Neuronal stem cell (in vitro differentiated cells): Measurements from ENCODE around the gene LTC4S.

Source experiments
- DNase-seq: peaks from one replicate; pipeline ENCODE4 v3.0.0-alpha.2; 2013; ENCODE audit warnings: low spot score
- H2AFZ ChIP-seq: one replicate; pipeline ENCODE4 v1.6.1; 2013; ENCODE audit warnings: mild to moderate bottlenecking, low read length, inconsistent platforms
- H2AK5ac ChIP-seq: 2 replicates; pipeline ENCODE4 v1.6.1; 2013; ENCODE audit warnings: low read depth, mild to moderate bottlenecking, inconsistent platforms, low read length, moderate library complexity, mixed read lengths
- H2BK120ac ChIP-seq: 2 replicates; pipeline ENCODE4 v1.6.1; 2013; ENCODE audit warnings: low read depth, mild to moderate bottlenecking, inconsistent platforms, low read length, moderate library complexity, mixed read lengths
- H2BK12ac ChIP-seq: one replicate; pipeline ENCODE4 v1.6.1; 2013; ENCODE audit warnings: low read length, inconsistent platforms
- H2BK15ac ChIP-seq: 2 replicates; pipeline ENCODE4 v1.6.1; 2013; ENCODE audit warnings: mild to moderate bottlenecking, low read length, inconsistent platforms, mixed read lengths
- H2BK5ac ChIP-seq: one replicate; pipeline ENCODE4 v1.6.1; 2013; ENCODE audit warnings: inconsistent platforms, mild to moderate bottlenecking, low read length, moderate library complexity
- H3K14ac ChIP-seq: one replicate; pipeline ENCODE4 v1.6.1; 2013; ENCODE audit warnings: low read length, inconsistent platforms
- H3K18ac ChIP-seq: 2 replicates; pipeline ENCODE4 v1.6.1; 2013; ENCODE audit warnings: low read length, inconsistent platforms
- H3K23ac ChIP-seq: 2 replicates; pipeline ENCODE4 v1.6.1; 2013; ENCODE audit warnings: low read depth, mild to moderate bottlenecking, mixed read lengths, low read length, inconsistent platforms; ENCODE audit not compliant: poor library complexity
- H3K27ac ChIP-seq: replicated peaks from 3 replicates; pipeline ENCODE4 v1.5.1; 2013; ENCODE audit warnings: low read length, inconsistent platforms
- H3K27me3 ChIP-seq, 3 experiments: 2 replicates each; pipeline ENCODE4 v1.6.1; 2013; ENCODE audit warnings: low read length in 3 of 3, mild to moderate bottlenecking in 2 of 3, inconsistent platforms in 1 of 3, low read depth in 1 of 3, mixed read lengths in 1 of 3, moderate library complexity in 1 of 3; ENCODE audit not compliant: control insufficient read depth in 3 of 3, insufficient read depth in 3 of 3
- H3K36me3 ChIP-seq, 2 donors: replicated peaks in 1 of 2; 2 replicates each; pipeline ENCODE4 v1.6.1; 2013; ENCODE audit warnings: low read length in 2 of 2; ENCODE audit not compliant: control insufficient read depth in 2 of 2, insufficient read depth in 2 of 2
- H3K4ac ChIP-seq: 2 replicates; pipeline ENCODE4 v1.6.1; 2013; ENCODE audit warnings: inconsistent platforms, mild to moderate bottlenecking, low read length, moderate library complexity
- H3K4me1 ChIP-seq, 2 donors: 1 replicate in 1 of 2; 2 replicates in 1 of 2; pipeline ENCODE4 v1.6.1; 2013; ENCODE audit warnings: low read length in 2 of 2, low read depth in 1 of 2; ENCODE audit not compliant: control insufficient read depth in 2 of 2, insufficient read depth in 1 of 2
- H3K4me2 ChIP-seq: one replicate; pipeline ENCODE4 v1.6.1; 2013; ENCODE audit warnings: mild to moderate bottlenecking, low read length, inconsistent platforms; ENCODE audit not compliant: insufficient read depth, poor library complexity, severe bottlenecking
- H3K4me3 ChIP-seq, 2 donors: 2 replicates each; pipeline ENCODE4 v1.5.1; 2013; ENCODE audit warnings: low read length in 2 of 2, mild to moderate bottlenecking in 2 of 2, inconsistent platforms in 1 of 2, moderate library complexity in 1 of 2
- H3K79me1 ChIP-seq: one replicate; pipeline ENCODE4 v1.6.1; 2013; ENCODE audit warnings: low read depth, mild to moderate bottlenecking, inconsistent platforms, low read length, moderate library complexity
- H3K9ac ChIP-seq: one replicate; pipeline ENCODE4 v1.6.1; 2013; ENCODE audit warnings: mild to moderate bottlenecking, low read depth, low read length, inconsistent platforms; ENCODE audit not compliant: poor library complexity
- H3K9me3 ChIP-seq, 2 donors: replicated peaks in 1 of 2; 2 replicates each; pipeline versions ENCODE3 to v1.6.1; 2013; ENCODE audit warnings: low read length in 2 of 2, mild to moderate bottlenecking in 2 of 2, inconsistent platforms in 1 of 2, low read depth in 1 of 2, mixed read lengths in 1 of 2, moderate library complexity in 1 of 2; ENCODE audit not compliant: control insufficient read depth in 2 of 2, insufficient read depth in 1 of 2
- H4K8ac ChIP-seq: one replicate; pipeline ENCODE4 v1.6.1; 2013; ENCODE audit warnings: low read depth, mild to moderate bottlenecking, inconsistent platforms, low read length, moderate library complexity
- H4K91ac ChIP-seq: one replicate; pipeline ENCODE4 v1.6.1; 2013; ENCODE audit warnings: low read length, low read depth, mild to moderate bottlenecking, inconsistent platforms; ENCODE audit not compliant: poor library complexity
- WGBS, 2 donors: extraction: QIAGEN DNeasy Blood & Tissue Kit; methylation state at CpG; one replicate each; pipeline ENCODE4 v1.1.7; 2013; ENCODE audit warnings: missing lambda C conversion rate in 2 of 2, mixed read lengths in 1 of 2; ENCODE audit not compliant: insufficient read length in 2 of 2, insufficient replicate concordance in 1 of 2; ENCODE audit errors: extremely low coverage in 2 of 2; 5-methylcytosine and 5-hydroxymethylcytosine counted together

Gene LTC4S

GRCh38 chr5:179816401-179816795, 22.6 kb downstream of the LTC4S start:
- H3K14ac ChIP-seq, result peak overlapping the region; percentile 97
- no peak for DNase-seq
- no peak overlapping the region for H4K91ac ChIP-seq
- H2BK15ac ChIP-seq, result no peak overlapping the region
- peaks cover 9% of the 10 kb centered on the region for H3K79me1 ChIP-seq
- H3K36me3 ChIP-seq, result peaks cover 11 to 43% of the 10 kb centered on the region in 2 donors
- H3K4ac ChIP-seq, result no peak overlapping the region
- peak overlapping the region; percentile 84 for H3K9ac ChIP-seq
- peak overlapping the region in 1 of 2 donors; percentile 76 for H3K4me3 ChIP-seq
- H2BK120ac ChIP-seq, result no peak overlapping the region
- no peak overlapping the region for H2BK5ac ChIP-seq
- peak overlapping the region; percentile 96 for H2AK5ac ChIP-seq
- H4K8ac ChIP-seq, result peak overlapping the region; percentile 82
- WGBS, 2 donors, result no CpG with 5 or more reads among the region's 23 CpGs
- peak overlapping the region; percentile 80 for H3K4me2 ChIP-seq
- peaks cover 0 to 2% of the 10 kb centered on the region in 2 donors for H3K9me3 ChIP-seq
- peak overlapping the region; percentile 20 for H3K23ac ChIP-seq
- peak overlapping the region; percentile 97 for H3K18ac ChIP-seq
- peak overlapping the region; percentile 41 for H2BK12ac ChIP-seq
- no peak overlapping the region for H3K27ac ChIP-seq
- H2AFZ ChIP-seq, result no peak overlapping the region
- H3K27me3 ChIP-seq, result peaks cover 0 to 4% (median 0%) of the 10 kb centered on the region in 3 experiments
- H3K4me1 ChIP-seq, result peaks cover 21 to 25% of the 10 kb centered on the region in 2 donors

- peak overlapping the region; percentile 2 for H2BK15ac ChIP-seq
- H3K4me2 ChIP-seq, result peak overlapping the region; percentile 80
- H3K9me3 ChIP-seq, result peaks cover 0 to 2% of the 10 kb centered on the region in 2 donors
- H3K4me1 ChIP-seq, result peaks cover 22 to 27% of the 10 kb centered on the region in 2 donors
- peak overlapping the region in 1 of 2 donors; percentile 76 for H3K4me3 ChIP-seq
- peak overlapping the region; percentile 96 for H2AK5ac ChIP-seq
- peak overlapping the region; percentile 86 for H3K9ac ChIP-seq
- H3K79me1 ChIP-seq, result peaks cover 11% of the 10 kb centered on the region
- no peak overlapping the region for H3K4ac ChIP-seq
- H3K23ac ChIP-seq, result peak overlapping the region; percentile 83
- peak overlapping the region; percentile 82 for H4K8ac ChIP-seq
- H4K91ac ChIP-seq, result no peak overlapping the region
- no peak for DNase-seq
- no CpG with 5 or more reads among the region's 72 CpGs for WGBS, 2 donors
- H3K27ac ChIP-seq, result no peak overlapping the region
- H3K14ac ChIP-seq, result peak overlapping the region; percentile 97
- H3K27me3 ChIP-seq, result peaks cover 0 to 4% (median 0%) of the 10 kb centered on the region in 3 experiments
- H2BK120ac ChIP-seq, result no peak overlapping the region
- peak overlapping the region; percentile 41 for H2BK12ac ChIP-seq
- no peak overlapping the region for H2BK5ac ChIP-seq
- no peak overlapping the region for H2AFZ ChIP-seq
- peak overlapping the region; percentile 97 for H3K18ac ChIP-seq
- peaks cover 11 to 40% of the 10 kb centered on the region in 2 donors for H3K36me3 ChIP-seq
Measured at GRCh38 chr5:179816796-179817469, 23.1 kb downstream of the LTC4S start.

GRCh38 chr5:179817470-179817840, 23.7 kb downstream of the LTC4S start:
- H3K9me3 ChIP-seq, result peaks cover 0 to 2% of the 10 kb centered on the region in 2 donors
- peak overlapping the region; percentile 2 for H2BK15ac ChIP-seq
- H2AFZ ChIP-seq, result no peak overlapping the region
- H2BK12ac ChIP-seq, result no peak overlapping the region
- no peak overlapping the region for H3K27ac ChIP-seq
- DNase-seq, result no peak
- H3K4me1 ChIP-seq, result peaks cover 23 to 30% of the 10 kb centered on the region in 2 donors
- no peak overlapping the region for H2BK5ac ChIP-seq
- no peak overlapping the region for H3K4me3 ChIP-seq
- peak overlapping the region; percentile 96 for H2AK5ac ChIP-seq
- H3K79me1 ChIP-seq, result peaks cover 13% of the 10 kb centered on the region
- H4K91ac ChIP-seq, result no peak overlapping the region
- H3K27me3 ChIP-seq, result peaks cover 0 to 4% (median 0%) of the 10 kb centered on the region in 3 experiments
- H3K14ac ChIP-seq, result peak overlapping the region; percentile 97
- peaks cover 8 to 38% of the 10 kb centered on the region in 2 donors for H3K36me3 ChIP-seq
- H3K23ac ChIP-seq, result peak overlapping the region; percentile 83
- no peak overlapping the region for H3K18ac ChIP-seq
- H2BK120ac ChIP-seq, result no peak overlapping the region
- no CpG with 5 or more reads among the region's 8 CpGs for WGBS, 2 donors
- peak overlapping the region; percentile 80 for H3K4me2 ChIP-seq
- no peak overlapping the region for H4K8ac ChIP-seq
- H3K4ac ChIP-seq, result no peak overlapping the region
- no peak overlapping the region for H3K9ac ChIP-seq
